Tongue (tissue), 2 donors: ENCODE measurements around the gene TMEM176B. TPM values are rescaled to one million over a fixed set of nuclear protein-coding genes. Genes with fewer than 3 reads are reported as not detected.
"Not testable (repeated sequence)": the region's sequence is repeated elsewhere in the genome, so short reads cannot be mapped to it uniquely, and the experiment has no call there.

Experiments
- DNase-seq: peaks from one replicate; pipeline ENCODE4 v3.0.0-alpha.2; 2015
- total RNA-seq: library from RNA; depleted of rRNA; stranded (reverse); fragments of >200 nt; gene quantifications from one replicate; pipeline ENCODE4 v1.2.3, GENCODE V29; 2014

TMEM176B gene
- total RNA-seq, 1 donor from 2014 or later, result 27.5 TPM

DNA sequence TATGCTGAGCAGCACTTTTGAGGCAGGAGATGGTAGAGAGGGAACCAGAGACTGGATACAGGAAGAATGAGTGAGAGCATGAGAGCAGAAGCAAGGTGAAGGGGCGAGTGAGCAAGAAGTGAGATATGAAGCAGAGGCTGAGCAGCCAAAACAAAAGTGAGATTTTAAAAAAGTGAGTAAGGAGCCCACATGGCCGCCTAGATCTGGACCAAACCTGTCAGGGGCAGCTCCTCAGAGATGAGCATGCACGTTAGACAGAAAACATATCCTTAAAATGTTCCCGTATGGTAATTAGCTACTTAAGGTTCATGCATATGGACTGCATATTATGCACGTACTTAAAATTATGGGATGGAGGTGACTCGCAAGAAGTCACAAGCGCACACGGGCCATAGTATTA lies 22.9 kb upstream of the TMEM176B start:
- DNase-seq, result no peak

DNA sequence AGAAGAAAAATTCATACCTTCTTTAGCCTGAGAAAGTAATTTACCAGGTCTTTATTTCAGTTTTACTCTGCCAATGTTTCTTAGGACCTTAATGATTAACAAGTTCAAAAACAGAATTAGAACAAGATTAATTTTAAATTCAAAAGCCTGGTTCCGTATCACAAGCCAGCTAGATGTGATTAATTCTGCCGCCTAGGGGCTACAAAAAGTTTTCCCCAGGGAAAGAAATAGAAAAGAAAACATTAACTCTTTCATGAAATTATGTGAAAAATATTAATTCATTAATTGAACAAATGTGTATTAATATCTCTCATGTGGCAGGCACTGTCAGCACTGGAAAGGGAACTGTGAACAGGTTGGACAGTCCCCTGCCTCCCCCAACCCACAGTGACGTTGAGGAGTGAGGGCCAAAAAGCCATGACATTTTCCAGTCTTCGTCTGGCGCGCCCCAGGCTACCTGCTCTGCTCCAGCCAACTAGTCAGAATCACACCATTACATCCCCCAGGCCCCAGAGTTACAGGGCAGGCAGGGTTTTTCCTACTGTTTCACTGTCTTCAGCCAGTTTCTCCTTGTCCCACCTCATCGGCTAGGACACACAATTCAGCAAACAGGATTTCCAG lies 20.5 kb upstream of the TMEM176B start:
- DNase-seq, result no peak

DNA sequence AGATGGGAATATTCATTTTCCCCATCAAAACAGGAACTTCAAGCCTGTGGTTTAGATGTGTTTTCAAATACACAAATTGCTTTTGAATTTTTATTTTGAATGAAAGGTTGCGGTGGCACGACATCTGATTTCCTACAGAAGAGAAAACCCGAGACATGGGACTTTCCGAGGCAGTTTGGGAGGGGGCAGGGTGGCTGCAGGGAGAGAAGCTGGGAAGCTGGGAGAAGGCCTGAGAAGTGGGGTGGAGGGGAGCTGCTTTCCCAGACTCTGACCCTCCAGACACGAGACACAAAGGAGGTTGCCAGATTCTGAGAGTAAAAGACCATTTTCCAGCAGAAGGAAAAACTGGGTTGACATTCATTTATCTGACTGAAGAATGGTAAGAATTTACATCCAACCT lies 20.0 kb upstream of the TMEM176B start:
- DNase-seq, result no peak

DNA sequence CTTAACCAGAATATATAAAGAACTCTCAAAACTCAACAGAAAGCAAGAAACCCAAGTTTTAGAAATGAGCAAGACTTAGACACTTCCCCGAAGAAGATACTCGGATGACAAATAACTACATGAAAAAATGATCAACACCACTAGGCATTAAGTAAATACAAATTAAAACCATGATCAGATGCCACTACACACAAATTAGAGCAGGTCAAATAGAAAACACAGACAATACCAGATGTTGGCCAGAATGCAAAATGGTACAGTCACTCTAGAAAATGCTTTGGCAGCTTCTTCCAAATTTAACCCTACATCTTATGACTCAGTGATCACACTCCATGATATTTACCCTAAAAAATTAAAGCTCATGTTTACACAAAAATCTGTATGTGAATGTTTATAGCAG lies 18.8 kb upstream of the TMEM176B start:
- no peak for DNase-seq

DNA sequence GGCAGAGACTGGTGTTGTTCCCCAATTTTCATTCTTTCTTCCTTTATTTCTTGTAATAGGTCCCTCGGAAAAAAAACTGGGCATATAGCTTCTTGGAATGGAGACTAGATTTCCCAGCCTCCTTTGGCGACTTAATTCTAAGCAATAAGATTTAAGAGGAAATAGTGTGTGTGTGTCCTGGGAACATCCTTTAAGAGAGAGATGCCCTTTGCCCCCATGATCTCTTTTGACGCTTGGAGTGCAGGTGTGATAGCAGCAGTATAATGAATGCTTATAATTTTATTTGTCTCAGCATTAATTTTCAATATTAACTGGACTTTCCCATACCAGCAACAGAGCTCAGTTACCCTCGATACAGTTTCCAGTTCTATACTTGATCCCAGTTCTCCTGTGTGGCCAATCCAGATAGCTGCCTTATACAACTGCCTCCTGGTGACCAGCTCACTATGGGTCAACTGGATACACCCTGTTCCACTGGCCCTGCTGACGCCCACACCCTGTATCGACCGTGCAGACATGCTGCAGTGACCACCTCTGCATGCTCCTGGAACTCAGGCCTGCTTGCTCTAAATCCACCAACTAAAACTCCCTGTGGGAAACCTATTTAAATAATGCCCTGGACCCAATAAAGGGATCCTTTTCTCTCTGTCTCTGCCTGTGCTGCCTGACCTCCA lies 14.3 kb upstream of the TMEM176B start:
- DNase-seq, result no peak

DNA sequence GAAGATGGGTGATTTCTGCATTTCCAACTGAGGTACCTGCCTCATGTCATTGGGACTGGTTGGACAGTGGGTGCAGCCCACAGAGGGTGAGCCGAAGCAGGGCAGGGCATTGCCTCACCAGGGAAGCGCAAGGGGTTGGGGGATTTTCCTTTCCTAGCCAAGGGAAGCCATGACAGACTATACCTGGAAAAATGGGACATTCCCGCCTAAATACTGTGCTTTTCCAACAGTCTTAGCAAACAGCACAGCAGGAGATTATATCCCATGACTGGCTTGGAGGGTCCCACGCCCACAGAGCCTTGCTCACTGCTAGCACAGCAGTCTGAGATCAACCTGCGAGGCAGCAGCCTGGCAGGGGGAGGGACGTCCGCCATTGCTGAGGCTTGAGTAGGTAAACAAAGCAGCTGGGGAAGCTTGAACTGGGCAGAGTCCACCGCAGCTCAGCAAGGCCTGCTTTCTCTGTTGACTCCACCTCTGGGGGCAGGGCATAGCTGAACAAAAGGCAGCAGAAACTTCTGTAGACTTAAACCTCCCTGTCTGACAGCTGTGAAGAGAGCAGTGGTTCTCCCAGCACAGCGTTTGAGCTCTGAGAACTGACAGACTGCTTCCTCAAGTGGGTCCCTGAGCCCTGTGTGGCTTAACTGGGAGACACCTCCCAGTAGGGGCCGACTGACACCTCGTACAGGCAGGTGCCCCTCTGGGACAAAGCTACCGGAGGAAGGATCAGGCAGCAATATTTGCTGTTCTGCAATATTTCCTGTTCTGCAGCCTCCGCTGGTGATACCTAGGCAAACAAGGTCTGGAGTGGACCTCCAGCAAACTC lies 7.7 kb upstream of the TMEM176B start:
- not testable (repeated sequence) for DNase-seq

DNA sequence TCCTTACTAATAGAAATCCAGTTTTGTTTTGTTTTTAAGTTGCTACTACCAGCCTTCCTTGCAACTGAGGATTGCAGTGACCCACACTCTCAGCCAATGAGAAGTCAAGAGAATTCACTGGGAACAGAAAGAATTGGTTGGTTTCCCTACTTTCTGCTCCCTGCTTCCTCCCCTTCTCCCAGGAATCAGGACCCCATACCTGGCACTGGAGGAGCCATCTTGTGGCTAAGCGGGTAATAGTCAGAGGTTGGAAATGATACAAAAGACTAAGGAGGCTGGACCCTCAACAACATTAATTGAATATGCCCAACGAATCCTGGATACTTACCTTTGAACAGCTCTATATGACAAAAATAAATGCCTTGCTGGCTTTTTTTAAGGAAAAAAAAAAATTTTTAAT lies 6.7 kb upstream of the TMEM176B start:
- DNase-seq, result no peak

DNA sequence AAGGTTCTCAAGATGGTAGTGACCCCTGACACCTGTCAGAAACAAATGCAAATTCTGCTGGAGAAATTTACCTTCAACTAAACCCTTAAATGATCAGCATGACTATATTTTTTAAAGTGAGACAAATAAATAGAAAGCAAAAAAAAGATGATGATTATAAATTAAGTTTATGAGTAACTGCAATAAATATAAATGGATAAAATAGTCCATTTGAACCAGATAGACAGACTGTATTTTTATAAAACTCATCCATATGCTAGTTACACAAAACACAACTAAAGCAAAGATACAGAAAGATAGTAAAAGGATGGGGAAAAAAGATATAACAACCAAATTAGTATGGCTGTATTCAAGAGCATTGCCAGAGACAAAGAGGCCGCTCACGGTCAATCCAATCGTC lies 6.3 kb upstream of the TMEM176B start:
- DNase-seq, result no peak

DNA sequence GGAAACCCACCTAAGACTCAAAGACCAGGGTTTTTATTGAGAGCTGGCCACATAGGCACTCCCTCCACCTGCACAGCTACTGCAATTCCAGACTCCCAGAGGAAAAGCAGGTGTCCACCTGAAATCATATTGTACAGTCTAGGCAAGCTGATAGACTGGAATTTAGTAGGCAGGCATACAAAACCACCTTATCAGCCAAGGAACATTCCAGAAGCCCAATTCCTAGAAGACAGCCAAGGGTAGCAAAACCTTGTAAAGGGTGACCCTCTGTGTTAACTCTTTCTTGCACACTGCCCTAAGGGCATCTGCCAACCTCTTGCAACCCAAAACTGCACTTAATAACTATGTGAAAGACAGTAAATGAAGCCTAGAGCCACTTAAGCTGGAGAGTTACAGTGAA lies 5.7 kb upstream of the TMEM176B start:
- no peak for DNase-seq

DNA sequence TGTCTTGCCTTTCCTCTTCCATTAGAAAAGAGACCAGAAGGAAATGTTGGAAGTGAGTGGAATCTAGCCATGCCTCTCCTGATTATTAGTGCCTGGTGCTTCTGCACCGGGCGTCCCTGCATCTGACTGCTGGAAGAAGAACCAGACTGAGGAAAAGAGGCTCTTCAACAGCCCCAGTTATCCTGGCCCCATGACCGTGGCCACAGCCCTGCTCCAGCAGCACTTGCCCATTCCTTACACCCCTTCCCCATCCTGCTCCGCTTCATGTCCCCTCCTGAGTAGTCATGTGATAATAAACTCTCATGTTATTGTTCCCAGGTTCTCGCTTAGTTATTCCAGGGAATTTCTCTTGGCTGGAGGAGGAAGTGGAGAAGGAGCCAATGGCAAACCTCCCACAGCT lies 4.6 kb upstream of the TMEM176B start:
- no peak for DNase-seq

DNA sequence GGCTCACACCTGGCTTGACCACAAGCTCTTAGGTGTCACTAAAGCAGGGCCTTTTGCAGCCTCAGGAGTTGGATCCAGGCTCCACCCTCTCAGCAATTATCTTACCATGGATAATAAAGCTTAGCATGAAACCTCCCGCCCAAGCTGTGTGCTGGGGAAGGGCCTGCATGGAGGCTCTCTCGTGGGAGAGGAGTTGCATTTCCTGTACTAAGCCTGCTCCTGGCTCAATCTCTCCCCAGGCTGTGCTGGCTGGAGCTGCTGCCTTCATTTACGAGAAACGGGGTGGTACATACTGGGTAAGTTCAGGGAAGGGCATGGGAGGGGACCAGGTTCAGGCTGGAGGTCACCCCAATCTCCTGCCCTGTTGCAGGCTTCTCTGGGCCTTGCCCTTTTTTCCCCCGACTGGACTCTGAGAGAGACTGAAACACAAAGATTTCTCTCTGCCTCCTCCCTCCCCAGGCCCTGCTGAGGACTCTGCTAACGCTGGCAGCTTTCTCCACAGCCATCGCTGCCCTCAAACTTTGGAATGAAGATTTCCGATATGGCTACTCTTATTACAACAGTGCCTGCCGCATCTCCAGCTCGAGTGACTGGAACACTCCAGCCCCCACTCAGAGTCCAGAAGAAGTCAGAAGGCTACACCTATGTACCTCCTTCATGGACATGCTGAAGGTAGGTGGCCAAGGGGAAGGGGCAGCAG lies 3.1 kb upstream of the TMEM176B start:
- DNase-seq, result no peak

DNA sequence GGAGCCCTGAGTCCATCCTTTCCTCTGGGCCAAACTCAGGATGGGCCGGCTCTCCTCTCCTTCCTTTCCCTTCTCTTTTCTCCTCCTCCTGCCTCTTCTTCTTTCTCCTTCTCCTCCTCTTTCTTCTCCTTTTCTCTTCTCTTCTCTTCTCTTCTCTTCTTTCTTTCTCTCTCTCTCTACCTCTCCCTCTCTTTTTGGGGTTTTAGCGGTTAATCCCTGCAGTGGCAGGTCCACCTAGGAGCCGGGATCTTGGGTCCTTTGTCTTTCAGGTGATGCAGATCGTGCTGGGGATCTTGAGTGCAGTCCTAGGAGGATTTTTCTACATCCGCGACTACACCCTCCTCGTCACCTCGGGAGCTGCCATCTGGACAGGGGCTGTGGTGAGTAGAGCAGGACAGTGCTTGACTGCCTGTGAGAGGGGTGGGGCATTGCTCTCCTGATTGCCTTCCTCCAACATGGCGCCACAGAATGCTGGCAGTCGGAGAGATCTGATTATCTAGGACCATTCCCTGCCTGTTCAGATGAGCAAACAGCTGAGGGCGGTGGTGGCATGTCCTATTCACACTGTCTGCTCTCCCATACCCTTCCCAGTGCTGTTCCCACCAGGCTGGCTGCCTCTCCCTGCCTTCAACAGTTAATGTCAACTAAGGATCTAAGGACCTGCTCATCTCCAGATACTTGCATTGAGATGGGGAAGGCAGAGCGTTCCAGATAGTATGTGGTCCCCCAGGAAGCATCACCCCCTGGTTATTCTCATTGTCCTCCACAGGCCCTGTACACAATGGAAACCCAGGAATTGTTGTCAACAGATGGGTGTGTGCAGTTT lies 2.0 kb upstream of the TMEM176B start:
- no peak for DNase-seq

DNA sequence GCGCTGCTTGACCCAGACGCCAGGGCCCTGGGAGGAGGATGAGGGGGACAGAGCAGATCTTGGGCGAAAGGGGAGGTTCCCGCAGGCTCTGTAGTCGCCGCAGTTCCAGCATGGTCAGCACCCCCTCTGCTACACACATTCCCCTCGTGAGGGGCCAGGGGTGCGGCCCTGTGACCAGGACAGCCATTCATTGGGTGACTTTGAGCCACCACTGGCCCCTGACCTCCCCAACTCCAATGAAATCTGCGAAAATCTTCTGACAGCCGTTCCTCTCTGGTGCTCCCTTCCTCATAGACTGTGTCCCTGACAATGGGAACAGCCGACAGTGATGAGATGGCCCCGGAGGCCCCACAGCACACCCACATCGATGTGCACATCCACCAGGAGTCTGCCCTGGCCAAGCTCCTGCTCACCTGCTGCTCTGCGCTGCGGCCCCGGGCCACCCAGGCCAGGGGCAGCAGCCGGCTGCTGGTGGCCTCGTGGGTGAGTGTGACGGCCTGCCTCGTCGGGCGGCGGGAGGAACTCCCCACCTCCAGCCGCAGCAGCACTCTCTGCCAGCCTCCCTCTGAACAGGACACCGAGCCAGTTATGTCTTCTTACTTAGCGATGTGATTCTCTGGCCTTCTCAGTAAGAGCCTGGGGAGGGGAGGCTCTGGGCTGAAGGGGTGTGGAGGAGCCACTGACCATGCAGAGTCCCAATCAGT lies 1.2 kb upstream of the TMEM176B start:
- DNase-seq, result no peak

DNA sequence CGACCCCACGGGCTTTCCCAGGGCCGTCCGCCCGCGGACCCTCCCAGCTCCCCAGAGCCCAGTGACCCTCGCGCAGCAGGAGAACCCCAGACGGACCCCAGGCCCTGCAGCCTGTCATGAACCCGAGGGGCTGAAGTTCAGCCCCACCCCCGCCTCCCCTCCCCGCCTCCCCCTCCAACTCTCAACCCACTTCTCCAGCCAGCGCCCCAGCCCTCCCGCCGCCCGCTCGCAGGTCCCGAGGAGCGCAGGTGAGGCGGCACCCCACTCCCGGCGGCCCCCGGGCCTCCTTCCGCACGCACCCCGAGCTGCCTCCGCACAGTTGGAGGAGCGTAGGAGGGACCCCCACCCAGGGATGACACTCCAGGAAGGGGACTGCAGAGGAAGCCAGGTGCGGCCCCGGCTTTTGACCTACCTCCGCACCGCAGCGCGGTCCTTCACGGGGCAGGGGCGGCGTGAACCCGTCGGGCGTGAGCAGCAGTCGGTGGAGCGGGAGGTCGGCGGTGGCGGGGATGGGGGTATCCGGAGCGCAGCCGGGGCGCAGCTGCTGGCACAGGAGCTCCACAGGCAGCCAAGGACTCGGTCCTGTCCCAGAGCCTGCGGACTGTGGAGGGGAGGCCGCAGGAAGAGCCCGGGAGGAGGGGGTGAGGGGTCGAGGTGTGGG lies 547 bp upstream of the TMEM176B start, which contains the start of gene TMEM176A:
TSS of gene TMEM176A (plus strand) at position 189 of the 661 bp plus-strand sequence. CDS start 782 bp downstream, outside the sequence.
- no peak for DNase-seq

DNA sequence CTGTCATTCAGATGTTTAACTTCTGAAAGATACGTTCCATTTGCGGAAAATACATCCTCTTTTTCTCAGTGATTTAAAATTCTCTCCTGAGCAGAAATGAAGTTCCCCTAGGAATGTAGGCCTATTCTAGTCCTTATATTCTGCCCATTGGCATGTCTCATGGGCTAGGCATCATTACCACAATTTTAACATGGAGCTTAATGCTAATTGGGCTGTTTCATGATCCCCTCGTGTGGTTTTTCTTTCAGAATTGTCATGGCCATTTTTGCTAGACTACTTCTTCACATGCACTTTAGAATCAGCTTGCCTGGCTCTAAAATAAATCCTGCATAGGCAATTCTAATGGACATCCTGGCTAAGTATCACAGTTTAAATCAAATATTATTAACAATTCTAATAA lies 1.0 kb downstream of the TMEM176B start:
- no peak for DNase-seq

DNA sequence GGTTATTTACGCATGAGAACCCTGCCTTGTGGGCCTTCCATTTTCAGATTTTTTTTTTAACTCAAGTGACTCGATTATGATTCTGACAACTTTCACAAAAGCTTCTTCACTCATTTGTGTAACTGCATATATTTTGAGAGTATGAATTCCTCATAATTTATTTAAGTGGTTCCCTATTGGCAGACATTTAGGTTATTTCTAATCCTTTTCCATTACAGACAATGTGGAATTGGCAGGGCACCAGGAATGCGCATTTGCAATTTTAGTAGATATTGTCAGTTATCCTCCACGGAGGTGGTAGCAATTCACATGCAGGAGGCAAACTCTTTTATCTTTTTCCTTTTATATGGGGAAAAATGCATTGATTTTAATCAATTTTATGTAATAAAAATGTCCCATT lies 2.5 kb downstream of the TMEM176B start:
- DNase-seq, result no peak

DNA sequence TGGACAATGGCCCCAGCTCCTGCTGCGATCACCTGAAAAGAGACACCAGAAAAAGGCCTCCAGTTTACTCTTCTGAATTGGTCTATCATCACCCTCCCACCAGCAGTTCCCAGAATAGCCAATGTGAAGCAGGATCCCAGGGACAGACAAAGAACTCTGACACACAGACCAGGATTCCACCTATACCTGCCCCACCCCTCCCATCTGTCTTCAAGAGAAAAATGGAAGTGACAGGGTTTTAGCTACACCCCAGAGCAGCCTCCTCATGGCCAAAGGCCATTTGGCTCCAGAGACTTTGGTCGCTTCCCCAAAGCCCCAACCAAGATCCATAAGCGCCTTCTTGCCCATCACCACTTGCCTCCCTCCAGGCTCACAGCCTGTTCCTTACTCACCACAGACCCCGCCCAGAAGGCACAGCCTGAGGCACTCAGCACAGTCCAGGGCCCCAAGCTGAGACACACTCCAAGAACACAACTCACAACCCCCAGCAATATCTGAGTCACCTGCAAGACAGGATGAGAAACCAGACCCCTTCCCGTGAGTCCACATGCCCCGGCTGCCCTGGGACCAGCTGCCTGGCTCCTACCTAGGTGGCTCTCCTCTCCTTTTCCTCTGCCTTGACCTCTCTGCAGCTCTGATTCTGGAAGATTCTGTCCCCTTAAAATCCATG lies 6.5 kb downstream of the TMEM176B start:
- DNase-seq, result no peak

DNA sequence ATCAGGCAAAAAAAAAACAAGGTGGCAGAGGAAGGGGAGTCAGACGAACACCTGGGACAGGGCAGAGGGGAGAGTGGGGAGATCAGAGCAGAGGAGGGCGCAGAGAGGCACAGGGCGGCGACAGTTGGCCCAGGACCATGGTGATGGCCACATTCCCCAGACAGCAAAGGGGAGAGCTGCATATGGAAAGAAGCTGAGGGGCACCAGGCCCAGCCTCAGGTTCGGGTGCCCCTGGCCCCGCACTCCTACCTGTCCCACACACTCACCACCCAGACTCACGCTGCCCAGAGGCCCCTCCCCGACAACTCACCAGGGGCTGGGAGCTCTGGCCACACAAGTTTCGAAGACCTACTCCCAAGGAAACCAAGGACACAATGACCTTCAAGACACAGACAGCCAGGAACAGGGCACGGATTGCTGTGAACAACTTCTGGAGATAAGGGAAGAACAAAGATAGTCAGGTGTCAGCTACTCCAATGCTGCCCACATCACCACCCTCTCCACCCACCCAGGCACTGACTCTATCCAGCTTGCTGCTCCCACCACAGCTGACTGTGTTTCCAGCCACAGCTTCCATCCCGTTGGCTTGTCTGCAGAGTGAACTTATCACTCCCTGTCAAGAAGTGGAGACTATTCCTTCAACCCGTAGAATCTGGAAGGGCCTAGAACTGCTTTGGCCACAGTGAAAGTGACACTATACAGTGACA lies 8.3 kb downstream of the TMEM176B start:
- no peak for DNase-seq

DNA sequence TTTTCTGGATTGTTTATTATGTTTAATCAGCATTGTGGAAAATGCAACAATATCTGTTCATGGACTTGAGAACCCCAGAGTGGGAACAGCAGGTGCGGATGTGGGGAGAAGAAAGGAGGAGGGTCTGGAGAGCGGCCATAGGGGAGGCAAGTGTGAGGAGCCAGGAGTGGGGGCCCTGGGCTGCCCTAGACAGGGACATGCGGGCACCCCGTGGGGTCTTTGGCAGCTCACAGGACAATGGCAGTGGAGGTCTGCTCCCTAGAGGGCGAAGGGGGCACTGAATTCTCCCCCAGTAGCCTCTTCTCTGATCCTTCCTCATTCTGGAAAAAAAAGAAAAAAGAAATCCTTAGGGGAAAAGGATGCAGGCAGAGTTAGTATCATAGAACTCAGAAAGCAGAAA lies 8.9 kb downstream of the TMEM176B start:
- DNase-seq, result no peak
